CD14-positive monocyte (primary cell): ENCODE results near the gene CHST15. TPM values are rescaled to one million over a fixed set of nuclear protein-coding genes. Genes with fewer than 3 reads are reported as not detected.

ENCODE experiments used
- DNase-seq, 3 donors: peaks; one replicate each; pipeline ENCODE4 v3.0.0-alpha.2; 2011 to 2022
- H2AFZ ChIP-seq: 2 replicates; pipeline ENCODE4 v1.6.0; 2012; ENCODE audit warnings: mild to moderate bottlenecking, low read depth, low read length, inconsistent platforms; ENCODE audit not compliant: insufficient read depth, poor library complexity, severe bottlenecking
- H3K27ac ChIP-seq, 2 donors: 1 replicate in 1 of 2; 2 replicates in 1 of 2; pipeline ENCODE4 v1.5.1; 2012 to 2013; ENCODE audit warnings: low read length in 2 of 2, control low read depth in 1 of 2, inconsistent platforms in 1 of 2, low read depth in 1 of 2, mild to moderate bottlenecking in 1 of 2
- H3K27me3 ChIP-seq, 2 donors: one replicate each; pipeline versions ENCODE4 v1.6.0 to v1.6.1; 2011 to 2013; ENCODE audit warnings: low read length in 2 of 2; ENCODE audit not compliant: control insufficient read depth in 2 of 2, insufficient read depth in 2 of 2
- H3K36me3 ChIP-seq, 2 donors: replicated peaks in 1 of 2; 1 replicate in 1 of 2; 2 replicates in 1 of 2; pipeline versions ENCODE4 v1.5.1 to v1.6.1; 2012 to 2013; ENCODE audit warnings: low read length in 2 of 2, control low read depth in 1 of 2, inconsistent platforms in 1 of 2, mild to moderate bottlenecking in 1 of 2; ENCODE audit not compliant: insufficient read depth in 2 of 2, control insufficient read depth in 1 of 2
- H3K4me1 ChIP-seq, 2 donors: 1 replicate in 1 of 2; 2 replicates in 1 of 2; pipeline versions ENCODE4 v1.5.1 to v1.6.1; 2012 to 2013; ENCODE audit warnings: low read length in 2 of 2, control low read depth in 1 of 2, inconsistent platforms in 1 of 2, mild to moderate bottlenecking in 1 of 2, moderate library complexity in 1 of 2; ENCODE audit not compliant: insufficient read depth in 2 of 2, control insufficient read depth in 1 of 2
- H3K4me2 ChIP-seq: replicated peaks from 2 replicates; pipeline ENCODE3; 2012; ENCODE audit warnings: low read length, moderate library complexity, mild to moderate bottlenecking; ENCODE audit not compliant: poor library complexity, severe bottlenecking; ENCODE audit errors: extremely low read depth
- H3K4me3 ChIP-seq, 3 experiments: fragments of 200-600 bp in 1 of 3; sonication (generic) in 1 of 3; replicated peaks in 1 of 3; 1 replicate in 2 of 3; 2 replicates in 1 of 3; pipeline ENCODE4 v1.5.1; 2011 to 2013; ENCODE audit warnings: low read length in 3 of 3, mild to moderate bottlenecking in 3 of 3, control low read depth in 2 of 3, low read depth in 2 of 3, inconsistent platforms in 1 of 3, moderate library complexity in 1 of 3
- H3K79me2 ChIP-seq: 2 replicates; pipeline ENCODE4 v1.6.0; 2012; ENCODE audit warnings: mild to moderate bottlenecking, control low read depth, inconsistent platforms, low read length, moderate library complexity; ENCODE audit not compliant: insufficient read depth
- H3K9ac ChIP-seq: 2 replicates; pipeline ENCODE4 v1.6.0; 2017; ENCODE audit warnings: low read length, mild to moderate bottlenecking; ENCODE audit not compliant: insufficient read depth, poor library complexity, severe bottlenecking
- H3K9me3 ChIP-seq, 2 donors: replicated peaks in 1 of 2; 1 replicate in 1 of 2; 2 replicates in 1 of 2; pipeline versions ENCODE4 v1.5.1 to v1.6.1; 2012 to 2013; ENCODE audit warnings: low read length in 2 of 2, control low read depth in 1 of 2; ENCODE audit not compliant: control insufficient read depth in 1 of 2, insufficient read depth in 1 of 2
- H4K20me1 ChIP-seq: 2 replicates; pipeline ENCODE4 v1.6.0; 2012; ENCODE audit warnings: mild to moderate bottlenecking, low read length, control low read depth, moderate library complexity; ENCODE audit not compliant: insufficient read depth
- H3K27ac Mint-ChIP-seq, 7 donors: one replicate each; pipeline ENCODE4 v1.8.0; 2020; ENCODE audit warnings: mild to moderate bottlenecking in 7 of 7, mixed read lengths in 7 of 7, moderate library complexity in 6 of 7, inconsistent platforms in 2 of 7
- H3K27me3 Mint-ChIP-seq, 3 donors: one replicate each; pipeline ENCODE4 v1.8.0; 2021 to 2022; ENCODE audit warnings: low read depth in 3 of 3, mild to moderate bottlenecking in 3 of 3, mixed read lengths in 3 of 3, moderate library complexity in 3 of 3, inconsistent platforms in 1 of 3
- H3K36me3 Mint-ChIP-seq, 2 donors: one replicate each; pipeline ENCODE4 v1.8.0; 2020; ENCODE audit warnings: mixed read lengths in 2 of 2, inconsistent platforms in 1 of 2, mild to moderate bottlenecking in 1 of 2
- H3K4me1 Mint-ChIP-seq: one replicate; pipeline ENCODE4 v1.8.0; 2020; ENCODE audit warnings: mild to moderate bottlenecking, mixed read lengths
- H3K4me3 Mint-ChIP-seq, 2 donors: one replicate each; pipeline ENCODE4 v1.8.0; 2020; ENCODE audit warnings: mild to moderate bottlenecking in 2 of 2, mixed read lengths in 2 of 2, moderate library complexity in 1 of 2
- H3K9me3 Mint-ChIP-seq, 7 donors: one replicate each; pipeline ENCODE4 v1.8.0; 2020 to 2022; ENCODE audit warnings: mixed read lengths in 7 of 7, mild to moderate bottlenecking in 6 of 7, moderate library complexity in 6 of 7, inconsistent platforms in 2 of 7
- WGBS: methylation state at CpG from one replicate; pipeline ENCODE4 v1.1.5; 2013; ENCODE audit warnings: missing lambda C conversion rate; ENCODE audit not compliant: insufficient coverage; 5-methylcytosine and 5-hydroxymethylcytosine counted together
- intact Hi-C, 2 donors: fragments of 100-400 bp; cut with micrococcal nuclease; formaldehyde crosslinking; loops; one replicate each; pipeline versions ENCODE4 v1.15.0 to v1.15.1; 2023
- polyA plus RNA-seq, 3 donors: library from polyadenylated mRNA; depleted of rRNA in 1 of 3; unstranded in 2 of 3; stranded (reverse) in 1 of 3; fragments of 300-500 nt in 2 of 3; fragments of >200 nt in 1 of 3; fragmentation: Illumina TruSeq in 2 of 3; gene quantifications; 1 replicate in 2 of 3; 2 replicates in 1 of 3; pipeline ENCODE4 v1.2.3, GENCODE V29; 2012 to 2021
- TF ChIP-seq, protein P1 (sequence below): fragments of 200-600 bp; IDR thresholded peaks from one replicate; pipeline ENCODE4 v1.8.0; 2022; ENCODE audit warnings: antibody characterized with exemption, mild to moderate bottlenecking

Gene CHST15
- polyA plus RNA-seq, 3 donors = 54.4 to 106 (median 87.5) TPM

GRCh38 chr10:124067825-124068400 is 25.5 kb downstream of the CHST15 start:
- no peak overlapping the region for H3K9ac ChIP-seq
- peaks cover 0 to 2% (median 0%) of the 10 kb centered on the region in 7 donors for H3K9me3 Mint-ChIP-seq
- H3K4me2 ChIP-seq = peak overlapping the region; percentile 5
- H3K4me3 ChIP-seq = no peak overlapping the region
- DNase-seq = no peak
- H2AFZ ChIP-seq = no peak overlapping the region
- peaks cover 80% of the 10 kb centered on the region for H3K4me1 Mint-ChIP-seq
- H3K27me3 ChIP-seq = no peaks in the 10 kb centered on the region
- TF ChIP-seq, protein P1, sequence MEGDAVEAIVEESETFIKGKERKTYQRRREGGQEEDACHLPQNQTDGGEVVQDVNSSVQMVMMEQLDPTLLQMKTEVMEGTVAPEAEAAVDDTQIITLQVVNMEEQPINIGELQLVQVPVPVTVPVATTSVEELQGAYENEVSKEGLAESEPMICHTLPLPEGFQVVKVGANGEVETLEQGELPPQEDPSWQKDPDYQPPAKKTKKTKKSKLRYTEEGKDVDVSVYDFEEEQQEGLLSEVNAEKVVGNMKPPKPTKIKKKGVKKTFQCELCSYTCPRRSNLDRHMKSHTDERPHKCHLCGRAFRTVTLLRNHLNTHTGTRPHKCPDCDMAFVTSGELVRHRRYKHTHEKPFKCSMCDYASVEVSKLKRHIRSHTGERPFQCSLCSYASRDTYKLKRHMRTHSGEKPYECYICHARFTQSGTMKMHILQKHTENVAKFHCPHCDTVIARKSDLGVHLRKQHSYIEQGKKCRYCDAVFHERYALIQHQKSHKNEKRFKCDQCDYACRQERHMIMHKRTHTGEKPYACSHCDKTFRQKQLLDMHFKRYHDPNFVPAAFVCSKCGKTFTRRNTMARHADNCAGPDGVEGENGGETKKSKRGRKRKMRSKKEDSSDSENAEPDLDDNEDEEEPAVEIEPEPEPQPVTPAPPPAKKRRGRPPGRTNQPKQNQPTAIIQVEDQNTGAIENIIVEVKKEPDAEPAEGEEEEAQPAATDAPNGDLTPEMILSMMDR = no peak
- H4K20me1 ChIP-seq = peaks cover 70% of the 10 kb centered on the region
- WGBS = 76% methylated on average over 12 of the region's 14 CpGs
- H3K4me3 Mint-ChIP-seq = peak overlapping the region in 1 of 2 donors; percentile 53
- intact Hi-C loops = no loop called here
- H3K36me3 ChIP-seq = peaks cover 0 to 39% of the 10 kb centered on the region in 2 donors
- H3K27ac Mint-ChIP-seq = peak overlapping the region; percentile 84 to 97 (median 93)
- H3K79me2 ChIP-seq = peaks cover 59% of the 10 kb centered on the region
- peak overlapping the region; percentile 60 to 74 for H3K27ac ChIP-seq
- peaks cover 74 to 89% of the 10 kb centered on the region in 2 donors for H3K4me1 ChIP-seq
- peaks cover 3 to 13% (median 4%) of the 10 kb centered on the region in 3 donors for H3K27me3 Mint-ChIP-seq
- peaks cover 64 to 81% of the 10 kb centered on the region in 2 donors for H3K36me3 Mint-ChIP-seq
- no peaks in the 10 kb centered on the region for H3K9me3 ChIP-seq

- peaks cover 7 to 39% of the 10 kb centered on the region in 2 donors for H3K36me3 ChIP-seq
- peaks cover 53% of the 10 kb centered on the region for H3K79me2 ChIP-seq
- peak overlapping the region; percentile 35 for H3K9ac ChIP-seq
- H3K4me1 ChIP-seq = peaks cover 74 to 86% of the 10 kb centered on the region in 2 donors
- Mint-ChIP-seq H3K4me1 (peaks cover 76% of the 10 kb centered on the region), H3K36me3 (peaks cover 64 to 81% of the 10 kb centered on the region in 2 donors), H3K9me3 (peaks cover 0 to under 1% (median 0%) of the 10 kb centered on the region in 7 donors), H3K4me3 (peak overlapping the region; percentile 54 to 77), H3K27me3 (peaks cover 0 to 12% (median 2%) of the 10 kb centered on the region in 3 donors), H3K27ac (peak overlapping the region; percentile 84 to 97 (median 93))
- H4K20me1 ChIP-seq = peaks cover 70% of the 10 kb centered on the region
- H3K4me3 ChIP-seq = peak overlapping the region in 1 of 3 experiments; percentile 54
- peak overlapping the region; percentile 63 for H3K4me2 ChIP-seq
- WGBS = 60% methylated on average over 9 of the region's 12 CpGs
- TF ChIP-seq, protein P1 = no peak
- no peaks in the 10 kb centered on the region for H3K9me3 ChIP-seq
- H3K27me3 ChIP-seq = no peaks in the 10 kb centered on the region
- peak overlapping the region; percentile 60 to 74 for H3K27ac ChIP-seq
- intact Hi-C loops = no loop called here
- H2AFZ ChIP-seq = no peak overlapping the region
- DNase-seq = peak; percentile 71 to 87 (median 76)
Measured at GRCh38 chr10:124066781-124067714, 26.4 kb downstream of the CHST15 start.
